Measurements from ENCODE around the gene BOD1.
A peak's percentile ranks its signal among the peaks of the same experiment; 100 is the strongest.

BOD1 gene

GRCh38 chr5:173575985-173576384, 40.5 kb downstream of the BOD1 start:
- peaks cover 7% of the 10 kb centered on the region for H3K4me1 Mint-ChIP-seq
- peaks cover 56% of the 10 kb centered on the region for H3K27me3 Mint-ChIP-seq
- DNase-seq (ENCODE audit: low spot score in 2 of 2) (no peak), ATAC-seq (replicated peaks; ENCODE audit: extremely low read depth, poor library complexity, severe bottlenecking) (no peak)
- peaks cover 10% of the 10 kb centered on the region for H3K9me3 Mint-ChIP-seq
- no peak overlapping the region for H3K4me3 Mint-ChIP-seq
- H3K27ac Mint-ChIP-seq (ENCODE audit: low read depth) = no peak overlapping the region
- H3K36me3 Mint-ChIP-seq (ENCODE audit: insufficient read depth) = no peaks in the 10 kb centered on the region

GRCh38 chr5:173574983-173575382, 41.5 kb downstream of the BOD1 start:
- Mint-ChIP-seq H3K4me3 (no peak overlapping the region), H3K9me3 (peaks cover 10% of the 10 kb centered on the region), H3K4me1 (peaks cover 7% of the 10 kb centered on the region), H3K36me3 (ENCODE audit: insufficient read depth) (no peaks in the 10 kb centered on the region), H3K27me3 (peaks cover 63% of the 10 kb centered on the region), H3K27ac (ENCODE audit: low read depth) (no peak overlapping the region)
- ATAC-seq (replicated peaks; ENCODE audit: extremely low read depth, poor library complexity, severe bottlenecking) (no peak), DNase-seq (ENCODE audit: low spot score in 2 of 2) (no peak)

GRCh38 chr5:173573126-173573960, 43.1 kb downstream of the BOD1 start:
- Mint-ChIP-seq H3K4me3 (no peak overlapping the region), H3K27me3 (peaks cover 79% of the 10 kb centered on the region), H3K36me3 (ENCODE audit: insufficient read depth) (no peaks in the 10 kb centered on the region), H3K4me1 (peaks cover 7% of the 10 kb centered on the region), H3K9me3 (peaks cover 4% of the 10 kb centered on the region), H3K27ac (ENCODE audit: low read depth) (no peak overlapping the region)
- peak; percentile 33 to 55 for DNase-seq (ENCODE audit: low spot score in 2 of 2)
- no peak for ATAC-seq (replicated peaks; ENCODE audit: extremely low read depth, poor library complexity, severe bottlenecking)

GRCh38 chr5:173572431-173573125, 43.9 kb downstream of the BOD1 start:
- ATAC-seq (replicated peaks; ENCODE audit: extremely low read depth, poor library complexity, severe bottlenecking) = no peak
- Mint-ChIP-seq H3K27ac (ENCODE audit: low read depth) (no peak overlapping the region), H3K4me1 (peaks cover 7% of the 10 kb centered on the region), H3K9me3 (peaks cover 11% of the 10 kb centered on the region), H3K4me3 (no peak overlapping the region), H3K27me3 (peaks cover 85% of the 10 kb centered on the region), H3K36me3 (ENCODE audit: insufficient read depth) (no peaks in the 10 kb centered on the region)
- no peak for DNase-seq (ENCODE audit: low spot score in 2 of 2)

- Mint-ChIP-seq H3K36me3 (ENCODE audit: insufficient read depth) (no peaks in the 10 kb centered on the region), H3K4me3 (no peak overlapping the region), H3K27me3 (peaks cover 80% of the 10 kb centered on the region), H3K4me1 (peaks cover 7% of the 10 kb centered on the region), H3K9me3 (peaks cover 14% of the 10 kb centered on the region), H3K27ac (ENCODE audit: low read depth) (no peak overlapping the region)
- DNase-seq (ENCODE audit: low spot score in 2 of 2) (no peak), ATAC-seq (replicated peaks; ENCODE audit: extremely low read depth, poor library complexity, severe bottlenecking) (no peak)
Measured at GRCh38 chr5:173570321-173571090, 45.9 kb downstream of the BOD1 start.

GRCh38 chr5:173568703-173569102, 47.7 kb downstream of the BOD1 start:
- Mint-ChIP-seq H3K36me3 (ENCODE audit: insufficient read depth) (no peaks in the 10 kb centered on the region), H3K4me1 (peaks cover 7% of the 10 kb centered on the region), H3K27me3 (peaks cover 76% of the 10 kb centered on the region), H3K27ac (ENCODE audit: low read depth) (no peak overlapping the region), H3K4me3 (no peak overlapping the region), H3K9me3 (peaks cover 14% of the 10 kb centered on the region)
- no peak for DNase-seq (ENCODE audit: low spot score in 2 of 2)
- no peak for ATAC-seq (replicated peaks; ENCODE audit: extremely low read depth, poor library complexity, severe bottlenecking)

GRCh38 chr5:173568128-173568527, 48.3 kb downstream of the BOD1 start:
- no peak overlapping the region for H3K27ac Mint-ChIP-seq (ENCODE audit: low read depth)
- H3K36me3 Mint-ChIP-seq (ENCODE audit: insufficient read depth) = no peaks in the 10 kb centered on the region
- peaks cover 4% of the 10 kb centered on the region for H3K4me1 Mint-ChIP-seq
- peaks cover 14% of the 10 kb centered on the region for H3K9me3 Mint-ChIP-seq
- ATAC-seq (replicated peaks; ENCODE audit: extremely low read depth, poor library complexity, severe bottlenecking) = no peak
- H3K4me3 Mint-ChIP-seq = no peak overlapping the region
- peaks cover 76% of the 10 kb centered on the region for H3K27me3 Mint-ChIP-seq
- no peak for DNase-seq (ENCODE audit: low spot score in 2 of 2)

GRCh38 chr5:173567548-173567947, 48.9 kb downstream of the BOD1 start:
- Mint-ChIP-seq H3K27ac (ENCODE audit: low read depth) (no peak overlapping the region), H3K36me3 (ENCODE audit: insufficient read depth) (no peaks in the 10 kb centered on the region), H3K4me3 (no peak overlapping the region), H3K9me3 (peaks cover 20% of the 10 kb centered on the region), H3K27me3 (peaks cover 76% of the 10 kb centered on the region), H3K4me1 (no peaks in the 10 kb centered on the region)
- no peak for DNase-seq (ENCODE audit: low spot score in 2 of 2)
- ATAC-seq (replicated peaks; ENCODE audit: extremely low read depth, poor library complexity, severe bottlenecking) = no peak

GRCh38 chr5:173565491-173566072, 50.9 kb downstream of the BOD1 start:
- ATAC-seq (replicated peaks; ENCODE audit: extremely low read depth, poor library complexity, severe bottlenecking) (no peak), DNase-seq (ENCODE audit: low spot score in 2 of 2) (no peak)
- no peak overlapping the region for H3K27ac Mint-ChIP-seq (ENCODE audit: low read depth)
- H3K4me1 Mint-ChIP-seq = no peaks in the 10 kb centered on the region
- peaks cover 27% of the 10 kb centered on the region for H3K9me3 Mint-ChIP-seq
- H3K27me3 Mint-ChIP-seq = peaks cover 77% of the 10 kb centered on the region
- H3K36me3 Mint-ChIP-seq (ENCODE audit: insufficient read depth) = no peaks in the 10 kb centered on the region
- no peak overlapping the region for H3K4me3 Mint-ChIP-seq

- peaks cover 80% of the 10 kb centered on the region for H3K27me3 Mint-ChIP-seq
- H3K4me3 Mint-ChIP-seq = no peak overlapping the region
- H3K27ac Mint-ChIP-seq (ENCODE audit: low read depth) = no peak overlapping the region
- no peaks in the 10 kb centered on the region for H3K36me3 Mint-ChIP-seq (ENCODE audit: insufficient read depth)
- DNase-seq (ENCODE audit: low spot score in 2 of 2) = no peak
- no peak for ATAC-seq (replicated peaks; ENCODE audit: extremely low read depth, poor library complexity, severe bottlenecking)
- no peaks in the 10 kb centered on the region for H3K4me1 Mint-ChIP-seq
- H3K9me3 Mint-ChIP-seq = peaks cover 34% of the 10 kb centered on the region
Measured at GRCh38 chr5:173564106-173564505, 52.3 kb downstream of the BOD1 start.

- Mint-ChIP-seq H3K27me3 (peaks cover 74% of the 10 kb centered on the region), H3K9me3 (peaks cover 29% of the 10 kb centered on the region), H3K4me3 (no peak overlapping the region), H3K4me1 (no peaks in the 10 kb centered on the region), H3K36me3 (ENCODE audit: insufficient read depth) (no peaks in the 10 kb centered on the region), H3K27ac (ENCODE audit: low read depth) (no peak overlapping the region)
- no peak for ATAC-seq (replicated peaks; ENCODE audit: extremely low read depth, poor library complexity, severe bottlenecking)
- no peak for DNase-seq (ENCODE audit: low spot score in 2 of 2)
Measured at GRCh38 chr5:173563246-173563645, 53.2 kb downstream of the BOD1 start.

GRCh38 chr5:173562451-173562850, 54.0 kb downstream of the BOD1 start:
- Mint-ChIP-seq H3K4me3 (no peak overlapping the region), H3K36me3 (ENCODE audit: insufficient read depth) (no peaks in the 10 kb centered on the region), H3K4me1 (no peaks in the 10 kb centered on the region), H3K27me3 (peaks cover 72% of the 10 kb centered on the region), H3K27ac (ENCODE audit: low read depth) (no peak overlapping the region), H3K9me3 (peaks cover 21% of the 10 kb centered on the region)
- no peak for ATAC-seq (replicated peaks; ENCODE audit: extremely low read depth, poor library complexity, severe bottlenecking)
- no peak for DNase-seq (ENCODE audit: low spot score in 2 of 2)

Measured in central memory CD8-positive, alpha-beta T cell (primary cell).